ENCODE data around the gene EXOSC7. TPM values are rescaled to one million over a fixed set of nuclear protein-coding genes. Genes with fewer than 3 reads are reported as not detected.

Gene EXOSC7
- total RNA-seq, 2 donors from 2014 or later, result 61.2 to 69.4 TPM

GRCh38 chr3:45055032-45055410 lies 79.0 kb downstream of the EXOSC7 start:
- WGBS, 2 experiments (ENCODE audit: insufficient coverage in 1 of 2, insufficient read length in 1 of 2), result 57 to 78% methylated on average over 1 to 2 of the region's 2 CpGs
- Histone ChIP-seq H3K27ac (ENCODE audit: low read depth, low read length) (no peak overlapping the region), H3K4me1 (ENCODE audit: control insufficient read depth, insufficient read depth, low read length) (peaks cover 10% of the 10 kb centered on the region), H3K4me3 (ENCODE audit: low read length) (no peak overlapping the region), H3K9ac (ENCODE audit: extremely low read depth, low read length, poor library complexity, severe bottlenecking) (no peak overlapping the region), H3K27me3 (ENCODE audit: control insufficient read depth, insufficient read depth, low read length, poor library complexity, severe bottlenecking) (no peaks in the 10 kb centered on the region), H3K9me3 (ENCODE audit: control insufficient read depth, low read length) (no peaks in the 10 kb centered on the region), H3K36me3 (ENCODE audit: control insufficient read depth, insufficient read depth, low read length) (no peaks in the 10 kb centered on the region)
- no peak for DNase-seq
- no peak for TF ChIP-seq CTCF (conservative IDR thresholded peaks at IDR 0.05)
- Mint-ChIP-seq H3K4me3 (no peak overlapping the region), H3K27me3 (ENCODE audit: insufficient read depth) (peaks cover 69% of the 10 kb centered on the region), H3K9me3 (no peaks in the 10 kb centered on the region), H3K4me1 (peaks cover 32% of the 10 kb centered on the region), H3K36me3 (ENCODE audit: low read depth) (no peaks in the 10 kb centered on the region), H3K27ac (no peak overlapping the region)

GRCh38 chr3:45055411-45056143 lies 79.5 kb downstream of the EXOSC7 start:
- Histone ChIP-seq H3K9ac (ENCODE audit: extremely low read depth, low read length, poor library complexity, severe bottlenecking) (no peak overlapping the region), H3K4me3 (ENCODE audit: low read length) (no peak overlapping the region), H3K36me3 (ENCODE audit: control insufficient read depth, insufficient read depth, low read length) (no peaks in the 10 kb centered on the region), H3K27me3 (ENCODE audit: control insufficient read depth, insufficient read depth, low read length, poor library complexity, severe bottlenecking) (no peaks in the 10 kb centered on the region), H3K4me1 (ENCODE audit: control insufficient read depth, insufficient read depth, low read length) (peaks cover 15% of the 10 kb centered on the region), H3K27ac (ENCODE audit: low read depth, low read length) (no peak overlapping the region), H3K9me3 (ENCODE audit: control insufficient read depth, low read length) (no peaks in the 10 kb centered on the region)
- H3K27ac Mint-ChIP-seq, result no peak overlapping the region
- no peaks in the 10 kb centered on the region for H3K9me3 Mint-ChIP-seq
- DNase-seq, result peak; percentile 84
- H3K36me3 Mint-ChIP-seq (ENCODE audit: low read depth), result no peaks in the 10 kb centered on the region
- peaks cover 63% of the 10 kb centered on the region for H3K27me3 Mint-ChIP-seq (ENCODE audit: insufficient read depth)
- WGBS, 2 experiments (ENCODE audit: insufficient coverage in 1 of 2, insufficient read length in 1 of 2), result 71 to 83% methylated on average over 3 to 7 of the region's 7 CpGs
- peaks cover 37% of the 10 kb centered on the region for H3K4me1 Mint-ChIP-seq
- TF ChIP-seq CTCF (conservative IDR thresholded peaks at IDR 0.05), result peak; percentile 72
- H3K4me3 Mint-ChIP-seq, result no peak overlapping the region

- Mint-ChIP-seq H3K4me3 (no peak overlapping the region), H3K36me3 (ENCODE audit: low read depth) (no peaks in the 10 kb centered on the region), H3K27ac (no peak overlapping the region), H3K4me1 (peaks cover 42% of the 10 kb centered on the region), H3K27me3 (ENCODE audit: insufficient read depth) (peaks cover 57% of the 10 kb centered on the region), H3K9me3 (no peaks in the 10 kb centered on the region)
- Histone ChIP-seq H3K4me3 (ENCODE audit: low read length) (no peak overlapping the region), H3K9me3 (ENCODE audit: control insufficient read depth, low read length) (no peaks in the 10 kb centered on the region), H3K27ac (ENCODE audit: low read depth, low read length) (no peak overlapping the region), H3K4me1 (ENCODE audit: control insufficient read depth, insufficient read depth, low read length) (peaks cover 17% of the 10 kb centered on the region), H3K36me3 (ENCODE audit: control insufficient read depth, insufficient read depth, low read length) (no peaks in the 10 kb centered on the region), H3K9ac (ENCODE audit: extremely low read depth, low read length, poor library complexity, severe bottlenecking) (no peak overlapping the region), H3K27me3 (ENCODE audit: control insufficient read depth, insufficient read depth, low read length, poor library complexity, severe bottlenecking) (no peaks in the 10 kb centered on the region)
- peak; percentile 90 for DNase-seq
- no peak for TF ChIP-seq CTCF (conservative IDR thresholded peaks at IDR 0.05)
- WGBS, 2 experiments (ENCODE audit: insufficient coverage in 1 of 2, insufficient read length in 1 of 2), result 30 to 37% methylated on average over 3 to 5 of the region's 5 CpGs
Measured at GRCh38 chr3:45056608-45057301, 80.7 kb downstream of the EXOSC7 start.

Data from endodermal cell (in vitro differentiated cells).